ENCODE results near the gene MCOLN1. TPM values are rescaled to one million over a fixed set of nuclear protein-coding genes. Genes with fewer than 3 reads are reported as not detected.

MCOLN1 gene
- total RNA-seq, 2 experiments from 2014 or later: 17.5 to 18.2 TPM

GRCh38 chr19:7507884-7508283, 14.5 kb upstream of the MCOLN1 start:
- H3K9me3 Mint-ChIP-seq: no peaks in the 10 kb centered on the region
- H3K27me3 Mint-ChIP-seq: peaks cover 31% of the 10 kb centered on the region
- DNase-seq (no peak), ATAC-seq (ENCODE audit: low read depth) (peak; percentile 24)
- POLR2A ChIA-PET: no interaction called here
- H3K4me1 Mint-ChIP-seq: peaks cover 11% of the 10 kb centered on the region
- no peaks in the 10 kb centered on the region for H3K36me3 Mint-ChIP-seq
- H3K27ac Mint-ChIP-seq: no peak overlapping the region
- H3K4me3 Mint-ChIP-seq: no peak overlapping the region

GRCh38 chr19:7509625-7510024, 12.8 kb upstream of the MCOLN1 start:
- Mint-ChIP-seq H3K27ac (no peak overlapping the region), H3K4me3 (no peak overlapping the region), H3K27me3 (peaks cover 24% of the 10 kb centered on the region), H3K4me1 (peaks cover 11% of the 10 kb centered on the region), H3K9me3 (no peaks in the 10 kb centered on the region), H3K36me3 (no peaks in the 10 kb centered on the region)
- ATAC-seq (ENCODE audit: low read depth): no peak
- DNase-seq: no peak
- POLR2A ChIA-PET: interaction anchor here (0.5 kb wide), 1 partner anchor 38 kb away, joined by 3 read pairs; no protein-coding TSS in a partner anchor

GRCh38 chr19:7512400-7512851, 10.0 kb upstream of the MCOLN1 start:
- H3K9me3 Mint-ChIP-seq: no peaks in the 10 kb centered on the region
- POLR2A ChIA-PET: no interaction called here
- H3K27ac Mint-ChIP-seq: no peak overlapping the region
- H3K4me3 Mint-ChIP-seq: no peak overlapping the region
- H3K4me1 Mint-ChIP-seq: peaks cover 4% of the 10 kb centered on the region
- peaks cover 16% of the 10 kb centered on the region for H3K27me3 Mint-ChIP-seq
- ATAC-seq (ENCODE audit: low read depth) (no peak), DNase-seq (no peak)
- no peaks in the 10 kb centered on the region for H3K36me3 Mint-ChIP-seq

- Mint-ChIP-seq H3K4me1 (peaks cover 6% of the 10 kb centered on the region), H3K27ac (no peak overlapping the region), H3K9me3 (no peaks in the 10 kb centered on the region), H3K27me3 (peaks cover 18% of the 10 kb centered on the region), H3K4me3 (no peak overlapping the region), H3K36me3 (no peaks in the 10 kb centered on the region)
- ATAC-seq (ENCODE audit: low read depth): no peak
- POLR2A ChIA-PET: interaction anchor here (1.2 kb wide), 1 partner anchor 9 kb away, joined by 3 read pairs; no protein-coding TSS in a partner anchor
- DNase-seq: no peak
Measured at GRCh38 chr19:7513809-7514642, 8.4 kb upstream of the MCOLN1 start.

- H3K4me1 Mint-ChIP-seq: peaks cover 6% of the 10 kb centered on the region
- H3K36me3 Mint-ChIP-seq: no peaks in the 10 kb centered on the region
- H3K9me3 Mint-ChIP-seq: no peaks in the 10 kb centered on the region
- peak overlapping the region; percentile 86 for H3K27ac Mint-ChIP-seq
- POLR2A ChIA-PET: interaction anchor here (0.7 to 1.2 kb wide), 2 partner anchors 8 to 33 kb away, joined by 3 read pairs; no protein-coding TSS in a partner anchor
- ATAC-seq (ENCODE audit: low read depth) (no peak), DNase-seq (no peak)
- peaks cover 15% of the 10 kb centered on the region for H3K27me3 Mint-ChIP-seq
- peak overlapping the region; percentile 88 for H3K4me3 Mint-ChIP-seq
Measured at GRCh38 chr19:7515110-7515644, 7.2 kb upstream of the MCOLN1 start.

GRCh38 chr19:7515645-7516151, 6.7 kb upstream of the MCOLN1 start, which contains the start of gene ZNF358:
Gene ZNF358, plus strand, starts transcription at chr19:7516103. Its CDS starts 3,140 bp downstream, at chr19:7519243.
- POLR2A ChIA-PET: interaction anchor here (0.7 to 1.2 kb wide), 3 partner anchors 7 to 32 kb away, joined by 3 to 4 read pairs (median 3); partner anchors contain the start of gene PNPLA6
- DNase-seq (peak; percentile 71), ATAC-seq (ENCODE audit: low read depth) (peak; percentile 89)
- Mint-ChIP-seq H3K4me1 (peaks cover 6% of the 10 kb centered on the region), H3K27me3 (peaks cover 15% of the 10 kb centered on the region), H3K36me3 (no peaks in the 10 kb centered on the region), H3K9me3 (no peaks in the 10 kb centered on the region), H3K27ac (peak within 1 kb of the TSS; percentile 86), H3K4me3 (peak within 1 kb of the TSS; percentile 88)

GRCh38 chr19:7516333-7516732, 6.1 kb upstream of the MCOLN1 start:
- peaks cover 6% of the 10 kb centered on the region for H3K4me1 Mint-ChIP-seq
- peaks cover 15% of the 10 kb centered on the region for H3K27me3 Mint-ChIP-seq
- H3K9me3 Mint-ChIP-seq: no peaks in the 10 kb centered on the region
- H3K27ac Mint-ChIP-seq: no peak overlapping the region
- peak overlapping the region; percentile 70 for H3K4me3 Mint-ChIP-seq
- no peak for DNase-seq
- ATAC-seq (ENCODE audit: low read depth): no peak
- POLR2A ChIA-PET: interaction anchor here (1.0 kb wide), 1 partner anchor 19 kb away, joined by 4 read pairs; the partner anchor contains the start of gene PNPLA6
- H3K36me3 Mint-ChIP-seq: no peaks in the 10 kb centered on the region

- Mint-ChIP-seq H3K4me1 (peaks cover 7% of the 10 kb centered on the region), H3K27ac (no peak overlapping the region), H3K9me3 (no peaks in the 10 kb centered on the region), H3K27me3 (peaks cover 15% of the 10 kb centered on the region), H3K36me3 (no peaks in the 10 kb centered on the region), H3K4me3 (peak overlapping the region; percentile 70)
- ATAC-seq (ENCODE audit: low read depth) (no peak), DNase-seq (no peak)
- POLR2A ChIA-PET: interaction anchor here (1.0 kb wide), 1 partner anchor 18 kb away, joined by 4 read pairs; the partner anchor contains the start of gene PNPLA6
Measured at GRCh38 chr19:7516878-7517277, 5.5 kb upstream of the MCOLN1 start.

GRCh38 chr19:7519361-7520130, 2.9 kb upstream of the MCOLN1 start:
- Mint-ChIP-seq H3K36me3 (no peaks in the 10 kb centered on the region), H3K9me3 (no peaks in the 10 kb centered on the region), H3K4me3 (no peak overlapping the region), H3K27me3 (peaks cover 12% of the 10 kb centered on the region), H3K27ac (no peak overlapping the region), H3K4me1 (peaks cover 10% of the 10 kb centered on the region)
- ATAC-seq (ENCODE audit: low read depth) (no peak), DNase-seq (no peak)
- POLR2A ChIA-PET: no interaction called here

GRCh38 chr19:7520131-7521051, 2.0 kb upstream of the MCOLN1 start:
- Mint-ChIP-seq H3K27me3 (peaks cover 10% of the 10 kb centered on the region), H3K4me1 (peaks cover 10% of the 10 kb centered on the region), H3K36me3 (no peaks in the 10 kb centered on the region), H3K4me3 (no peak overlapping the region), H3K9me3 (no peaks in the 10 kb centered on the region), H3K27ac (no peak overlapping the region)
- no peak for DNase-seq
- ATAC-seq (ENCODE audit: low read depth): no peak
- POLR2A ChIA-PET: interaction anchor here (1.0 kb wide), 1 partner anchor 15 kb away, joined by 3 read pairs; the partner anchor contains the start of gene PNPLA6

GRCh38 chr19:7521551-7522071, 813 bp upstream of the MCOLN1 start:
- ATAC-seq (ENCODE audit: low read depth): no peak
- Mint-ChIP-seq H3K27me3 (peaks cover 5% of the 10 kb centered on the region), H3K9me3 (no peaks in the 10 kb centered on the region), H3K4me1 (peaks cover 6% of the 10 kb centered on the region), H3K4me3 (peak overlapping the region; percentile 69), H3K27ac (peak overlapping the region; percentile 81), H3K36me3 (no peaks in the 10 kb centered on the region)
- POLR2A ChIA-PET: interaction anchor here (0.6 to 2.8 kb wide), 9 partner anchors 13 to 452 kb away, joined by 3 to 26 read pairs (median 5); partner anchors contain the start of genes ARHGEF18, PET100, PNPLA6 and STXBP2
- no peak for DNase-seq
